Measurements from ENCODE around the gene GAB3. TPM values are rescaled to one million over a fixed set of nuclear protein-coding genes. Genes with fewer than 3 reads are reported as not detected.

Gene GAB3
- total RNA-seq, 1 experiment from 2014 or later = 0.17 TPM

DNA sequence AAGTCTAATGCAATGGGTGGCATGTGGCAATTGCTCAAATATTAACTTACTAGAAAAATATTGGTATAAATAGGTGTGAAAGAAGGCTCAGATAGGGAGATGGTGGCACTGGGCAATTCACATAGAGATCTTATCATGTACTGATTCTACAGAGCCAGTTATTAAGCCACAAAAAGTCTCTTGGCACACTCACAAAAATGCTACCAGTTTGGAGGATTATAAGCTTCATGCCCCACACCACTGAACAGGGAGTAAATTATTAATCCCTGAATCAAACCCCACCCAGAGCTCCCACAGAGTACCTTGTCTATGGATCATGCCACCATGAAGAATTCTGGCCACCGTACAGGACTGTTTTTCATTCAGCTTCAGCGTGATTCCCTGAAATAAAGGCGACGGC lies 40.6 kb upstream of the GAB3 start:
- no TSS peak for BruUV-seq (replicated peaks)
- Histone ChIP-seq H3K4me2 (no peak overlapping the region), H3K36me3 (ENCODE audit: low read depth) (no peaks in the 10 kb centered on the region), H3K9me3 (ENCODE audit: insufficient read depth, low read depth) (no peaks in the 10 kb centered on the region), H3F3A (ENCODE audit: insufficient read depth, low read depth) (no peaks in the 10 kb centered on the region), H4K20me1 (ENCODE audit: insufficient read depth) (no peaks in the 10 kb centered on the region), H3K9me2 (ENCODE audit: insufficient read depth) (no peaks in the 10 kb centered on the region), H3K4me1 (replicated peaks; ENCODE audit: insufficient read depth) (no peaks in the 10 kb centered on the region), H2AFZ (no peak overlapping the region), H3K27ac (no peak overlapping the region), H3K27me3 (ENCODE audit: insufficient read depth, low read depth) (no peaks in the 10 kb centered on the region), H3K79me2 (ENCODE audit: low read depth) (no peaks in the 10 kb centered on the region), H3K4me3 (no peak overlapping the region)
- ChIA-PET CTCF (no interaction called here), POLR2A (ENCODE audit: unreplicated experiment) (interaction anchor here (0.7 kb wide), 1 partner anchor 10 kb away, joined by 5 read pairs; no protein-coding TSS in a partner anchor)
- no peak for DNase-seq
- TF ChIP-seq, protein P1, sequence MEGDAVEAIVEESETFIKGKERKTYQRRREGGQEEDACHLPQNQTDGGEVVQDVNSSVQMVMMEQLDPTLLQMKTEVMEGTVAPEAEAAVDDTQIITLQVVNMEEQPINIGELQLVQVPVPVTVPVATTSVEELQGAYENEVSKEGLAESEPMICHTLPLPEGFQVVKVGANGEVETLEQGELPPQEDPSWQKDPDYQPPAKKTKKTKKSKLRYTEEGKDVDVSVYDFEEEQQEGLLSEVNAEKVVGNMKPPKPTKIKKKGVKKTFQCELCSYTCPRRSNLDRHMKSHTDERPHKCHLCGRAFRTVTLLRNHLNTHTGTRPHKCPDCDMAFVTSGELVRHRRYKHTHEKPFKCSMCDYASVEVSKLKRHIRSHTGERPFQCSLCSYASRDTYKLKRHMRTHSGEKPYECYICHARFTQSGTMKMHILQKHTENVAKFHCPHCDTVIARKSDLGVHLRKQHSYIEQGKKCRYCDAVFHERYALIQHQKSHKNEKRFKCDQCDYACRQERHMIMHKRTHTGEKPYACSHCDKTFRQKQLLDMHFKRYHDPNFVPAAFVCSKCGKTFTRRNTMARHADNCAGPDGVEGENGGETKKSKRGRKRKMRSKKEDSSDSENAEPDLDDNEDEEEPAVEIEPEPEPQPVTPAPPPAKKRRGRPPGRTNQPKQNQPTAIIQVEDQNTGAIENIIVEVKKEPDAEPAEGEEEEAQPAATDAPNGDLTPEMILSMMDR (conservative IDR thresholded peaks at IDR 0.05) = no peak
- no peak for TF ChIP-seq EZH2 (IDR thresholded peaks at IDR 0.05; ENCODE audit: low read depth)
- intact Hi-C loops (cut with micrococcal nuclease; ENCODE audit: unreplicated experiment) = no loop called here

DNA sequence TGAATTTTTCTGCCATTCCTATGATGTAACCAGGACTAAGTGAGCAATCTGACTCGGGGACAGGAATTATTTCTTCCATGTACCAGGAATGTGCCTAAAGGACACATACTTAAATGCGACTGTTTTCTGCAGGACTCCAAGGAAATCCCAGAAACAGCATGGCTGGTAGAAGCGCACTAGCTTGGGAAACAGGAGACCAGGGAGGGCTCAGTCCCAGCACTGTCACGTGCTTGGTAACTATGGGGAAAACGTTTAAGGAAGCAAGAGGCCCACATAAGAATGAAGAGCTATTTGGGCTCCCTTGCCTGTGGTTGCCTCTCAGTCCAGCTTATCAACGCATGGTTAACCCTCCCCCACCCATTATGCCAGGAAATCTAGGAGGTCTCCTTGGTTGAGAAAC lies 34.8 kb upstream of the GAB3 start:
- H3K4me2 ChIP-seq = no peak overlapping the region
- no peak overlapping the region for H3K4me3 ChIP-seq
- H3K4me1 ChIP-seq (replicated peaks; ENCODE audit: insufficient read depth) = no peaks in the 10 kb centered on the region
- H3K36me3 ChIP-seq (ENCODE audit: low read depth) = no peaks in the 10 kb centered on the region
- ChIA-PET POLR2A (ENCODE audit: unreplicated experiment) (no interaction called here), CTCF (no interaction called here)
- H4K20me1 ChIP-seq (ENCODE audit: insufficient read depth) = no peaks in the 10 kb centered on the region
- H3K79me2 ChIP-seq (ENCODE audit: low read depth) = no peaks in the 10 kb centered on the region
- no peaks in the 10 kb centered on the region for H3K27me3 ChIP-seq (ENCODE audit: insufficient read depth, low read depth)
- no TSS peak for BruUV-seq (replicated peaks)
- no peaks in the 10 kb centered on the region for H3F3A ChIP-seq (ENCODE audit: insufficient read depth, low read depth)
- intact Hi-C loops (cut with micrococcal nuclease; ENCODE audit: unreplicated experiment) = no loop called here
- H3K9me2 ChIP-seq (ENCODE audit: insufficient read depth) = no peaks in the 10 kb centered on the region
- no peak overlapping the region for H2AFZ ChIP-seq
- H3K9me3 ChIP-seq (ENCODE audit: insufficient read depth, low read depth) = no peaks in the 10 kb centered on the region
- no peak overlapping the region for H3K27ac ChIP-seq
- TF ChIP-seq EZH2 (IDR thresholded peaks at IDR 0.05; ENCODE audit: low read depth) = no peak
- TF ChIP-seq, protein P1 (conservative IDR thresholded peaks at IDR 0.05) = no peak
- DNase-seq = no peak

- ChIA-PET POLR2A (ENCODE audit: unreplicated experiment) (no interaction called here), CTCF (no interaction called here)
- Histone ChIP-seq H3K4me2 (no peak overlapping the region), H3K4me3 (no peak overlapping the region), H3K27ac (no peak overlapping the region), H3K9me2 (ENCODE audit: insufficient read depth) (no peaks in the 10 kb centered on the region), H3K9me3 (ENCODE audit: insufficient read depth, low read depth) (no peaks in the 10 kb centered on the region), H3K79me2 (ENCODE audit: low read depth) (no peaks in the 10 kb centered on the region), H2AFZ (no peak overlapping the region), H3K4me1 (replicated peaks; ENCODE audit: insufficient read depth) (no peaks in the 10 kb centered on the region), H4K20me1 (ENCODE audit: insufficient read depth) (no peaks in the 10 kb centered on the region), H3F3A (ENCODE audit: insufficient read depth, low read depth) (peaks cover 3% of the 10 kb centered on the region; the same call in 1 of the 2 replicates), H3K36me3 (ENCODE audit: low read depth) (no peaks in the 10 kb centered on the region), H3K27me3 (ENCODE audit: insufficient read depth, low read depth) (no peaks in the 10 kb centered on the region)
- intact Hi-C loops (cut with micrococcal nuclease; ENCODE audit: unreplicated experiment) = no loop called here
- BruUV-seq (replicated peaks) = no TSS peak
- DNase-seq = no peak
- TF ChIP-seq EZH2 (IDR thresholded peaks at IDR 0.05; ENCODE audit: low read depth) = no peak
- TF ChIP-seq, protein P1 (conservative IDR thresholded peaks at IDR 0.05) = no peak
Measured at GRCh38 chrX:154784149-154784995, 33.5 kb upstream of the GAB3 start.

Measured in PC-9 (cell line).